ENCODE results near the gene YBX1.

Gene YBX1

DNA sequence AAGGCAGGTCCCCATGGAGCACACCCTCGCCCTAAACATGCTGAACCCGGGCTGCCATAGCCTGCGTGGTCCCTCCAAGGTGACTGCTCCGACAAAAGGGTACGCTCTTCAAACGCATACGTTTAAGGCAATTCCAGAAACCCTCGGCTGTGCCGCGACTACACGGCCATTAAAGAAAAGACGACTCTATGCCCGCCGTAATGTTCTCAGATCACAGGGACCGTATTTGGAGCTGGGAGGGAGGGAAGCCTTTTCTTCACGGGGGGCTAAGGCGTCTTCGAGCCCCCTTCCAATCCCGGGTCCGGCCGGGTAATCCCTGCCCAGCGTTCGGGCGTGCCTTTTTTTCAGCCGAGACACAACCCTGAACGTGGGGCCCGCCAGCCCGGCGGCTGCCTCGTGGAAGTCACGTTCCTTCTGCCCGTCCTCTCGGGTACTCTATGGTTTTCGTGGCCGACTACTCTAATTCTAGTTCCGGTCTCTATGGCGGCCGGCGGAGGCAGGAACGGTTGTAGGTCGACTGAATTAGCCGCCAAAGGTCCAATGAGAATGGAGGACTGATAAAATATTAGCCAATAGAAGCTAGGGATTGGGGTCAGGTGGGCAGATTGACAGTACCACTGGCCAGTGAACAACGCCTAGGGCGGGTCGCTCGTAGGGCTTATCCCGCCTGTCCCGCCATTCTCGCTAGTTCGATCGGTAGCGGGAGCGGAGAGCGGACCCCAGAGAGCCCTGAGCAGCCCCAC, at the start of gene YBX1:
TSS of gene YBX1 (plus strand) at position 678 of the 743 bp plus-strand sequence. CDS start 148 bp downstream, outside the sequence.
- DNase-seq (ENCODE audit: low read depth): peak; percentile 89

DNA sequence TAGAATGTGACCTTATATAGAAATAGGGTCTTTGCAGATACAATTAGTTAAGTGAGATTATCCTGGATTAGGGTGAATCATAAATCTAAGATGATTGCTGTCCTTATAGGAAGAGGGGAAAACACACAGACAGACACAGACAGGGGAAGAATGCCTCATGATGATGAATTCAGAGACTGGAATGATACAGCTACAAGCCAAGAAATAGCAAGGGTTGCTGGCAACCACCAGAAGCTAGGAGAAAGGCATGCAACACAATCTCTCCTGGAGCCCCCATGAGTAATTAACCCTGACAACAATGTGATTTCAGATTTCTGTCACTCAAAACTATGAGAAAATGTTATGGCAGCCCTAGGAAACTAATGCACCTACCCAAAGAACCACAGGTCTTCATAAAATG, 43.1 kb upstream of the YBX1 start:
- DNase-seq (ENCODE audit: low read depth): no peak

DNA sequence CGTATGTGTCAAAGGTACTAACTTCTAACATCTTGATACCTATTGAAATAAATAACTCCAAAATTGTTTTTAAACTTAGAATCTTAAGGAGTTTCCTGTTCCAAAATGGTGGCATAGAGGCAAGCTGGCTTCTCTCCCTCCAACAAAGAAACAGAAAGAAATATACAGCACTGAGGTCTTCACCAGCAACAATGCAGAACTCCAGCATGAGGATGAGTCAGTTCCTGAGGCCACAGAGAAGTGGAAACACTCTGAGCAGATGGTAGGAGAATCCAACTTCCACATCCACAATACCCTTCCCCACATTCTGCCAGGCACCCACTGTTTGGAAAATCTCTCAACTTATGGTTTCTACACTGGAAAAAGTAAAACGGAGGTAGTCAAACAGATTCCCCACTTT, 36.2 kb upstream of the YBX1 start:
- no peak for DNase-seq (ENCODE audit: low read depth)

DNA sequence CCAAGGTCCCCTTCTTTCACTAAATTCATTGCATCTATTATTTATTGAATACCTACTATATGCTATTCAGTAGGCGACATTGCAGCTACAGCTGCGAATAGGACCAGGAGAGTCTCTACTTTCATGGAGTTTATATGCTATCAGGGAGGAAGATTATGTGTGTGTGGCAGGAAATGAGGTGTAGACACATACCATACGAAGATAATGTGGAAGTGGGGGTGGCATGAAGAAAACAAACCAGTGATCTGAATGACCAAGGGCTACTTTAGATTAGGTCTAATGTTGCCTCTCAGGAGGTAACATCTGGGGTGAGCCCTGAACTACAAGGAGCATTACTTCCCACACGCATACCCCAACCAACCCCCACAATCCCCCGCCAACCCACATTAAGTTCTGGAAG, 25.0 kb upstream of the YBX1 start:
- no peak for DNase-seq (ENCODE audit: low read depth)

DNA sequence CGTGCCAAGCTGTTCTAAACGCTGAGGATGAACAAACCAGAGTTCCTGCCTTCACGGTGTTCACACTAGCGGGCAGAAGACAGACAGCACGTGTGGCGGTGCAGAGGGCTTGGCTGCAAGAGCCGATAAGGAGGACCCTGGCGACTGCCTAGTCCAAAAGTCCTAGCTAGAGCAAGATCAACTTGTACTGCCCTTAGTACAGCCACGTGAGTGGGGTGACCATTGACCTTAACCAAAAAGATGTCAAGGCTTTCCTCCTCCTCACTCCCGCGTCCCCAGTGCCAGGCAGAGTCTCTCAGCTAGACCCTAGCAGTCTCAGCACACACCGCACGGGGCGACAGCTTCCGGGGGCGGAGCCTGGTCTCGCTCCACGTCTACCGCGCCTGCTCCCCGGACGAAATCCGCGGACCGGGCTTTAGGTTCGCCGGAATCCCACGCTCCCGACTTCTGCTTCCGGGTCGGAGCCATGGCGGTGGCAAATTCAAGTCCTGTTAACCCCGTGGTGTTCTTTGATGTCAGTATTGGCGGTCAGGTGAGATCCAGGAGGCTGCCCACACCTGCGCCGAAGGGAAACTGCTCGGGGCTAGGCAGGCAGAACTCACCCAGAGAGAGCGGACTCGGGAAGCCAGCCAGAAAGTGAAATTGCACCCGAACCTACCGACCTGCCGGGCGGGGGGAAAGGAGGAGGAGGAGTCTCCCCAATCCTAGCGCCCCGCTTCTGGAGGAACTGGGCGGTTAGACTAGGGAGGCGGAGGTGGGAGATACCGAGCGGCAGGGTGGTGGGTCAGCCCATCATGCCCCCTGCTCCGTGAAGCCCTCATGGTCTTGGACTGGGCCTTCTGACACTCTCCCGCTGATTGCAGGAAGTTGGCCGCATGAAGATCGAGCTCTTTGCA, 24.0 kb upstream of the YBX1 start, which contains the start of gene PPIH:
TSS of gene PPIH (plus strand) at position 443 of the 896 bp plus-strand sequence. CDS start at position 467, 24 bp downstream.
- peak; percentile 92 for DNase-seq (ENCODE audit: low read depth)

DNA sequence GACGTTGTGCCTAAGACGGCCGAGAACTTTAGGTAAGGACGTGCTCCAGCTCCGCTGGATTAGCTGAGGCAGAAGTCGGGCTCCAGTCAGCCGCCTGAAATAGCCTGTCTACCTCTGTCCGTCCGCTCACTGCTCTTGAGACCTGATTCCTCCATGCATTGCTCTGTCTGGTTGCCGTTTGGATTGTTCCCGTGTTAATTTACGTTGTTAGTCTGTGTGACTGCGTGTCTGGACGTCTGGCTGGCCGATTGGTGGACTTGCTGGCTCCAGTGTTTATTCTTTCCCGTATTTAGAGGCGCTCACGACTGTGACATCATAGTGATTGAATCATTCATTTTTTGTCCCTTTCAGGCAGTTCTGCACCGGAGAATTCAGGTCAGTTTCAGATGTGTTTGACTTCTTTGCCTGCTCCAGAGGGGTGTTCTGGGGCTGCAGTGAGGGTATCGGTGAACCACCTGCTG, 23.3 kb upstream of the YBX1 start:
- no peak for DNase-seq (ENCODE audit: low read depth)

DNA sequence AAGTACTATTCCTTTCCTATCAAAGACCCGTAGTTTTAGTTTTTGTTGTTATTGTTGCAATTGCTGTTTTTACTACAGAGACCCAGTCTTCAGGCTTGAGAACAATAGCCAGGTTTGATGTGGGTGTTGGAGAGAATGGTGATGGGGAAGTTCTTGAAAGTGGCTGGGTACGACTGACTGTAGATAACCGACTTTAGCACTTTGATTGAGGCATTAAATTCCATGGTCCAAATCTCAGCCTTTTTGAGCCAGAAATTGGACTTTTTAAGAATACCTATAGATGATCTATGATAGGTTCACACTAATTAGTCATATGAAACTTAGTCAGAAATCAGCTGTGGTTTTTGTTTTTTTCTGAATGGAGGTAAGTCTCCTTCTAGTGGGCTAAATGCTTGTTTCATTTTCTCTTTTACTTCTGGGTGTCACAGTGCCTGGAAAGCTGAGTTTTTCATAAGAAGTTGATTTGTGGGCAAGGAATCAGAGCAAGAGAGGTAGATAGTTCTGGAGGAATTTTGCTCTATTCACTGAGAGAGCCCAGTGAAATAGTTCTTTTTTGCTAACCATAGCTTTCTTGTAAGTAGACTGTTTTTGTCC, 21.2 kb upstream of the YBX1 start:
- DNase-seq (ENCODE audit: low read depth): no peak

DNA sequence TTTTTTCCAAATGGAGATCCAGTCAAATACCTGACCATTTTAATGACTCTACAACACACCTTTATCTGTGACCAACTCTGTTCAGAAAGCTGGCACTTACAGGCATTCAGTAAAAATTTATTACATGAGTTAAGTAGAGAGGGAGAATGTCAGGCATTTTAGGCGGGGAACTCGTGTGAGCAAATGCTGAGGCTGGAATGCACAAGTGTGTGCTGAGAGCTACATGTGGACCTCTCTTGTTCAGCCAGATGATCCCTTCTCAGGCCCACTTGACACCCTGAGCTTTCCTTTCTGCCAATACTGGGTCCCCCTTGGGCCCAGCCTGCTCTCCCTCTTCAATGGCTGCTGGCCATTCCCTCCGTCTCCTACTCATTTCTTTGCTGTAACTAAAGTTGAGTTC, 12.3 kb upstream of the YBX1 start:
- DNase-seq (ENCODE audit: low read depth): no peak

DNA sequence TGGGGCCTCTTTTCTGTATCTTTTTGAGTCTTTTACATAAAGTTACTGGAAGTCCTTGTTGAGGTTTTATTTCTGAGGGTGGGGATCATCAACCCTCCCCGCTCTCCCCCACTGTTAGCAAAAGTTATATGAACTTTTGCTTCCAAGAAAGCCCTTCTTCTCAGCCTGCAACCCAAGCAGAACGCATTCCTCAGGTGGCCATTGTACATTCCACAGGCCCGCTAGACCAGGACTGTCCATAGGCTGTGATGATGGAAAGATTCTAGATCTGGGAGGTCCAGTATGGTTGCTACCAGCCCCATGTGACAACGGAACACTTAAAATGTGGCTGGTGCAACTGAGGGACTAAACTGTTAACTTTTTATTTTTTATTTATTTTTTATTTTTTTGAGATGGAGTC, 11.8 kb upstream of the YBX1 start:
- no peak for DNase-seq (ENCODE audit: low read depth)

DNA sequence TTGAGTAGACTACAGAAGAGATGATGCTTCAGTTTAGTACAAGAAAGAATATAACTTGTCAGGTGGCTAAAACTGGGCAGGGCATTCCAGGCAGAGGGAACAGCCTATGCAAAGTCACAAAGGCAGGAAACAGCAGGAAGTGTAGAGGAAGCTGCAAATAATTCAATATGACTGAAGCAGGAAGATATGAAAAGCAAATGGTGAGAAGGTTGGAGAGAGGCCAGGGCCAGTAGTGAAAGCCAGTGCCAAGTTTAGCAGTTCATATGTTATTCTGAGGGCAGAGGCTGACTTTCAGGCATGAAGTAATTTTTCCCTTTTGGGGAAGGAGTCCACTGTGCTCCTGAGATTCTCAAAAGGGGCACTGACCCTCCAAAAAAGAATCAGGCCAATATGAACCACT, 8.0 kb upstream of the YBX1 start:
- DNase-seq (ENCODE audit: low read depth): no peak

DNA sequence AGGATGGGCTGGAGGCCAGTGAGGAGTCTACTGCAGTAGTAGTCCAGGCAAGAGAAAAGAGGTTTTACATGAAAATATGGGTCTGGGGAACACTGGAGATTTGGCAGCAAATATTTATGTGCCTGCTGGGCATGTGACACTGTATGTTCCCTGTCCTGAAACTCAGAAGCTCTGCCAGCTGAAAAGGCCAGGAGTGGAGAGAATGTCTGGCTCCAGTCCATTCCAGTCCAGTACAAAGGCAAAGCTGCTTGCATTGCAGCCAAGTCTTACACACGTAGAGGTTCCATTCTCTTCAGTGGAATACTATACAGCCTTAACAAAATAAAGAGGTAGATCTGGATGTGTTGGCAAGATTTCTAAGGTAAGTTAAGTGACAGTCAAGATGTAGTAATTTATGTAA, 7.5 kb upstream of the YBX1 start:
- no peak for DNase-seq (ENCODE audit: low read depth)

DNA sequence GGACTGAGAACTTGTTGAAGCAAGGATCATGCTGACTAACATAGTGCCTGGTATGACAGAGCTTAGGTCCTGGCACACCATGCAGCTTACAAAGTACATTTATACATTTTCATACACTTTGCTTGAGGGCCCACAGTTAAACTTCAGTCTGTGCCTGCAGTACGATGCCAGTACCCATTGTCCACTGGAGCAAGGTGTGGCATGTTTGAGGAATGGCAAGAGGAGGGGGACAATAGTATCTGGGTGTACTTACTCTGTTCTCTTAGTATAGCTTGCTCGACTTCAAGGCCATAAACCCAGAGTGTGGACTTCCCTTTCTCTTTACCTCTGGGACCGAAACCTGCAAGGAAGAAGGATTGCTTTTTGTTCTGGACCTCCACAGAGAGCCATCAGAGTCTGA, 6.8 kb upstream of the YBX1 start:
- DNase-seq (ENCODE audit: low read depth): no peak

DNA sequence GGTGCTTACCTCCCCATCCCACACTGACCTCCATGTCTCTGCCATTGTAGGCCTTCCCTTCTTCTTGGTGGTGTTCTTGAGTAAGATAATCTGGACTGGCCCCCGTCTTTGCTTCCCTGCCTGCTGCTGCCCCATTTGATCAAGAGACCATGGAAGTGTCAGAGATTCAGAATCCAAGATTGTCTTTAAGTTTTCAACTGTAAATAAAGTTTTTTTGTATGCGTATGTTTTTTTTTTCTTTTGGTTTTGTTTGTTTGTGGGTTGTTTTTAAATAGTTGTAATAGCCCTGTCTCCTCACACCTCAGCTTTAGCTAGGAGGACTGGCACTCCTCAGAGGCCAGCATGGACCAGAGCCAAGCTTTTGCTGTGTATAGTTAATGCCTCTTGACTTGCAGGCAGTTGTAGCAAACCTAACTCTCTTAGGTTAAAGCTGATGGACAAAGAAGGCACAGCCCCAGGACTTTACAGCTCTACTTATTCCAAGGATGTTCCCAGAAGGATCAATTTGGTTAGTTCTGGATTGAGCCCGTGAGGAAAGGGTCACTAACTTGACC, 5.6 kb upstream of the YBX1 start:
- no peak for DNase-seq (ENCODE audit: low read depth)

DNA sequence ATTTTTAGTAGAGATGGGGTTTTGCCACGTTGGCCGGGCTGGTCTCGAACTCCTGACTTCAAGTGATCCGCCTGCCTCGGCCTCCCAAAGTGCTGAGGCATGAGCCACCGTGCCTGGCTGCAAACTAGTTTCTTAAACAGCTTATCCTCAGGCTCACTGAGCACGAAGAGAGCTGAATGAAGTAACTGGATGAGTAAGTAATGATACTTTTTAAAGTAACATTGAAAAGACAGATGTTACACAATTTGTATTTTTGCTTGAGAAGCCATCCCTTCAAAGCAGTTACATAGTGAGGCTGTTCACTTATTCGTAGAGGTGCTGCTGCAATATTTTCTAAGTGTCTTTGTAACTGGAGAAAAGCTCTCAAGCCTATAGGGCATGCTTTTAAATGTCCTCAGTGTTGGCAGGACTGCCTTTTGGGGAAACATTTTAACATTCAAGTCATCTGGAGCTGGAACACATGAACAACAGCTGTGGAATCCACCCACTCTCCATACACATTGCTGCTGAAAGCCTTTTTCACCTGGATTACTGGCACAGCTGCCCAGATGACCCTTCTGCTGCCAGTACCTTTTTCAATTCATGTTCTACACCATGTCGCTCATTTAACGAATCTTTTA, 2.7 kb upstream of the YBX1 start:
- DNase-seq (ENCODE audit: low read depth): no peak

DNA sequence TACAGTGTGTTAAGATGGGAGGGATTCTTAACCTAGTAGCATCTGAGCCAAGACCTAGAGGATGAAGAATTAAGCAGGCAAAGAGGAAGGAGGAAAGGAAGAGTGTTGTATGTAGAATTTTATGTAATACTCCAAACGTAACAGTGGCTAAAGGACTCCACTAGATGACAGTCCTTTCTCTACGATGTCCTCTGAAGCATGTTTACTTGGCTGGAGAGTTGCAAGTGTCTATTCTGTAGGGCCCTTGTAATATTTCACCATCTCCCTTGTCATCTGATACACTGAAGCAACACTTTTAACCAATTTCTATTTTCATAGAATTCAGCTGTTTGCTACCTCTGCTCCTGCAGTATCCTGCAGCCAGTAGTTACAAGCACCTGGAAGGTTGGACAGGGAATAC, 2.2 kb upstream of the YBX1 start:
- no peak for DNase-seq (ENCODE audit: low read depth)

DNA sequence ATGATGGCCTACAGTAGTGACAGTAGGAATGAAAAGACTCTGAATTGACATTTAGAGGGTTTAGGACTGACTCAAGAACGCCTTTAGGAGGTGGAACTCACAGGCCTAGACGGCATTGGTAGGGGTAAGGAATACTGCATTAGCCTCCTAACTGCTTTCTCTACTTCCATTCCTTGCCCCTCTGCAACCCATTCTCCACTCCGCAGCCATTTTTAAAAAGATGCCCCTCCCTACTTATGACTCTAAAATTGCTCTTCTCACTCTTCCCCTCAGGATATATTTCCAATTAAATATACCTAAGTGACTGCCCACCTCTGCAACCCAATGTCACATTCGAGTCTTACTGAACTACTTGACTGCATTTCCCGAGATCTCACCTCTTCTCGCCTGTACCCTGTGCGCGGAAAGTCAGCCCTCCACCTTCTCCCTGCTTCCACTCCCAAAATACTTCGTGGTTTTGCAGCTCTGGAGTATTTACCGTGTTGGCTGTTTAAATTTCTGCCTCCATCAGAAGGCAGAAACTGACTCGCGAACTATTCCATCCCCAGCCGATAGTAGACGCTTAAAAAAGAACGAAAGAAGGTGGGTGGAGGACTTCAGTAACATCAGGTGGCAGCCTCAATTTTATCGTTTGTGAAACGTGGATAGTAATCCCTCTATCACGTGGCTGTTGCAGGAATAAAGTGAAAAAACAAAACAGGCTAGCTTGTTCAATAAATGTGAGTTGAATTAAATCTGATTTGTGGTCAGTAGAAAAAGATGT, 1.1 kb upstream of the YBX1 start:
- no peak for DNase-seq (ENCODE audit: low read depth)

DNA sequence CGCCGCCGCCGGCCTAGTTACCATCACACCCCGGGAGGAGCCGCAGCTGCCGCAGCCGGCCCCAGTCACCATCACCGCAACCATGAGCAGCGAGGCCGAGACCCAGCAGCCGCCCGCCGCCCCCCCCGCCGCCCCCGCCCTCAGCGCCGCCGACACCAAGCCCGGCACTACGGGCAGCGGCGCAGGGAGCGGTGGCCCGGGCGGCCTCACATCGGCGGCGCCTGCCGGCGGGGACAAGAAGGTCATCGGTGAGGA, 193 bp downstream of the YBX1 start:
- DNase-seq (ENCODE audit: low read depth): peak; percentile 12

DNA sequence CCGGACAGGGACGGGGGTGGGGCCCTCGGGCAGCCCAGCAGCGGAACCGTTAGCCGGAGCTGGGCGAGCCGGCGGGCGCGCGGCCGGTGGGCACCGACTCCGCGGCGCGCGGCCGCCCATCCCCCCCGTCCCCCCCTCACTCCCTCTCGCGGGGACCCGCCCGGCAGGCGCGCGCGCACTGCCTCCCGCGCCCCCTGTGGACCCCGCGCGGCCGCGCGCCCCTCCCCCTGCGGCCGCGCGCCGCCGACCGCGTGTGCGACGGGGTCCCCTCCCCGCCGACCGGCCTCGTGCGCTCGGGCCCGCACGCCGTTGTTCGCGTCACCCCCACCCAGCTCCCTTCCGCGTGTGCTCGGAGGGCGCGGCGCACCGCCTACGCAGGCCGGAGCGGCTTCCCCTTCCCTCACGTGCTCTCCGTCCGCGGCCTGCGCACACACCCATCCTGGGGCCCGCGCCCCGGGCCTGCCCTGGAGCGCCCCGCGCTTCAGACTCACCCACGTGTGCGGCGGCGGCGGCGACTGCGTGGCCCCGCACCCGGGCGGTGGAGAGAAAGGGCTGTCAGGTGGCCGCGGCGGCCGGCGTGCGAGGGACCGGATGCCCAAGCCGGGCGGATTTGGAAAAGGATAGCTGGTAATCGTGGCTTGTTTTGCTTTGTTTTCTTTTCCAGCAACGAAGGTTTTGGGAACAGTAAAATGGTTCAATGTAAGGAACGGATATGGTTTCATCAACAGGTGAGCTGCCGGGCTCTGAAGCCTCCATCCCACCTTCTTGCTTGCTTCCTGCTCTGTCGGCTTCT, 717 bp downstream of the YBX1 start:
- peak; percentile 26 for DNase-seq (ENCODE audit: low read depth)

DNA sequence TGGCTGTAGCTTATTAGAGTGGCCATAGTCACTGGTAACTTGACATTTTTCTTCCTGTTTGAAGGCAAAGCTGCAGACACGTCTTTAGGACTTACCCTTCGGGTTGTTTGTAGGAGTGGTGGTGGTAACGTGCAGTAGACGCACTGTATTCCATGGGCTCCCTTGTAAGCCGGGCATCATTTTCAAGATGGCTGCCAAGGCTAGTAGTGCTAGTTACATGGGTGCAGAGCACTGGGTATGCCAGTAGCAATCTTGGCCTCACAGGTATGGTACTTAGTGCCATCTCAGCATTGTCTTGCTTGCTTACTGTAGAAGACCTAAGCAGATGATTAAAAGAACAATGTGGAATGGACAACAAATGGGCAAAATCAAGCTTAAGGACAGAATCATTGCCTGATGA, 1.9 kb downstream of the YBX1 start:
- no peak for DNase-seq (ENCODE audit: low read depth)

DNA sequence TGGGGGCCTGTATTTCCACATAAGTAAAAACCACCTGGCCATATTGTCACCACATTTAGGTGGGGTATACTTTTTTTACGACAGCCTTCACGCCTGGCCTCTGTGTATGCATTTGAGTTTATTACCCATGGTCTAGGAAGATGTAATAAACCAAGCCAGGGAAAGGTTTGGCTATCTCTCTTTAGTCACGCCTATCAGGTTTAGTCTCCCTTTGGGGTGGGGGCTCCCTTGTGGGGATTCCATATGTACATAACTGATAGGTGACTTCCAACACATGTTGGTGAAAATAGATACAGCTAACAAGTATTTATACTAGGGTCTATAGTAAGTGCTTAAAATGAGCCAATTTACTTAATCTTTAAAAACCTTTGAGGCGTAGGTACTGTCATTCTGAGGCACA, 4.2 kb downstream of the YBX1 start:
- DNase-seq (ENCODE audit: low read depth): no peak

DNA sequence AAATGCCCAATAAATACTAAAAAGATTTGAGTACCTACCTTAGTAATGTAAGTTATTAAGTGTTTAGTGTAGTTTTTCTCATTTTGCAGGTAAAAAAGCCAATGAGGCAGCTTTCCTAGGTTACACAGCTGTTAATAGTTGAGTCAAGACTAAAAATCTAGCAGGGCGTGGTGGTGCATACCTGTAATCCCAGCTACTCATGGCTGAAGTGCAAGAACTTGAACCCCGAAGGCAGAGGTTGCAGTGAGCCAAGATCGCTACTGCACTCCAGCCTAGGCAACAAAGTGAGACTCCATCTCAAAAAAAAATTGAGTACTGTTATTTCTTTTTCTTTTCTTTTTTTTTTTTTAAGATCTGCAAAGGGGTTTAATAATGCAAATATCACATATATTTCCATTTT, 7.7 kb downstream of the YBX1 start:
- no peak for DNase-seq (ENCODE audit: low read depth)

All from activated gamma-delta T cell treated with anti-CD3 and anti-CD28 coated beads, Interleukin-2, amount 50 U/mL, for 16 hours (primary cell).